KMS-11 (cell line): ENCODE measurements around the gene MTM1.

Experiments used
- H2AFZ ChIP-seq: fragments of 200-600 bp; sonication (generic); 2 replicates; pipeline ENCODE4 v1.6.1; 2016; ENCODE audit warnings: antibody characterized with exemption, mixed run types, low read depth
- H3K27ac ChIP-seq: fragments of 200-600 bp; sonication (generic); 2 replicates; pipeline ENCODE4 v1.6.1; 2016; ENCODE audit warnings: mild to moderate bottlenecking, mixed run types
- H3K27me3 ChIP-seq: fragments of 200-600 bp; sonication (generic); 2 replicates; pipeline ENCODE4 v1.6.1; 2017; ENCODE audit warnings: mild to moderate bottlenecking, low read depth, mixed run types, moderate library complexity; ENCODE audit not compliant: insufficient read depth
- H3K36me3 ChIP-seq: fragments of 200-600 bp; sonication (generic); 2 replicates; pipeline ENCODE4 v1.6.1; 2017; ENCODE audit warnings: mild to moderate bottlenecking, mixed run types; ENCODE audit not compliant: insufficient read depth
- H3K4me1 ChIP-seq: fragments of 200-600 bp; sonication (generic); 2 replicates; pipeline ENCODE4 v1.6.1; 2016; ENCODE audit warnings: mild to moderate bottlenecking, low read depth, mixed run types; ENCODE audit not compliant: poor library complexity, severe bottlenecking
- H3K4me2 ChIP-seq: fragments of 200-600 bp; sonication (generic); 2 replicates; pipeline ENCODE4 v1.7.0; 2016; ENCODE audit warnings: mild to moderate bottlenecking, mixed run types
- H3K4me3 ChIP-seq: fragments of 200-600 bp; sonication (generic); IDR thresholded peaks from 2 replicates; pipeline ENCODE4 v1.6.1; 2017; ENCODE audit warnings: low read depth, low read length, mixed read lengths; ENCODE audit not compliant: insufficient read depth
- H3K79me2 ChIP-seq: fragments of 200-600 bp; sonication (generic); 2 replicates; pipeline ENCODE4 v1.6.1; 2016; ENCODE audit warnings: low read depth, mixed run types; ENCODE audit not compliant: insufficient read depth
- H3K9ac ChIP-seq: fragments of 200-600 bp; sonication (generic); 2 replicates; pipeline ENCODE4 v1.6.1; 2016; ENCODE audit warnings: mild to moderate bottlenecking, mixed run types
- H4K20me1 ChIP-seq: fragments of 200-600 bp; sonication (generic); 2 replicates; pipeline ENCODE4 v1.6.1; 2016; ENCODE audit warnings: mild to moderate bottlenecking, mixed run types; ENCODE audit not compliant: insufficient read depth
- TF ChIP-seq, protein P1 (sequence below): fragments of 200-600 bp; sonication (generic); conservative IDR thresholded peaks from 2 replicates; pipeline ENCODE4 v1.6.1; 2017; ENCODE audit warnings: low read depth, mild to moderate bottlenecking, antibody characterized with exemption, low read length, moderate library complexity, mixed read lengths

MTM1 gene

DNA sequence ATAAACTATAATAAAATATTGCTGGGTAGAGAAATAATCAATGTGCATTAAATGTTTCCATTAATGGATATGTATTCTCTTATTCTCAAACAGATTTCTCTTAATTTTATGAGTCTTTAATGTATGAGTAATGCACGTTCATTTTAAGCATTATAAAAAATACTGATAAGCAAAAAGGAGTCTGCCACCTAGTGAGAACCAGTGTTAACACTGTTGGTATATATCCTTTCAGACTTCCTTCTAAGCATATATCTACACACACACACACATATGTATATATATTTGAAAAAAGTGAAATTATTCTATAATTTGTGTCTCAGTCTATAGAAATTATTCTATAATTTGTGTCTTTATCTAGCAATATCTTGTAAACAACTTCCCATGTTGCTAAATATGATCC, 74.8 kb downstream of the MTM1 start:
- no peaks in the 10 kb centered on the region for H3K27me3 ChIP-seq
- H3K79me2 ChIP-seq: no peaks in the 10 kb centered on the region
- H3K4me3 ChIP-seq: no peak overlapping the region
- H3K27ac ChIP-seq: no peak overlapping the region
- no peak overlapping the region for H3K9ac ChIP-seq
- H3K4me1 ChIP-seq: no peaks in the 10 kb centered on the region
- H4K20me1 ChIP-seq: no peaks in the 10 kb centered on the region
- no peak overlapping the region for H2AFZ ChIP-seq
- TF ChIP-seq, protein P1, sequence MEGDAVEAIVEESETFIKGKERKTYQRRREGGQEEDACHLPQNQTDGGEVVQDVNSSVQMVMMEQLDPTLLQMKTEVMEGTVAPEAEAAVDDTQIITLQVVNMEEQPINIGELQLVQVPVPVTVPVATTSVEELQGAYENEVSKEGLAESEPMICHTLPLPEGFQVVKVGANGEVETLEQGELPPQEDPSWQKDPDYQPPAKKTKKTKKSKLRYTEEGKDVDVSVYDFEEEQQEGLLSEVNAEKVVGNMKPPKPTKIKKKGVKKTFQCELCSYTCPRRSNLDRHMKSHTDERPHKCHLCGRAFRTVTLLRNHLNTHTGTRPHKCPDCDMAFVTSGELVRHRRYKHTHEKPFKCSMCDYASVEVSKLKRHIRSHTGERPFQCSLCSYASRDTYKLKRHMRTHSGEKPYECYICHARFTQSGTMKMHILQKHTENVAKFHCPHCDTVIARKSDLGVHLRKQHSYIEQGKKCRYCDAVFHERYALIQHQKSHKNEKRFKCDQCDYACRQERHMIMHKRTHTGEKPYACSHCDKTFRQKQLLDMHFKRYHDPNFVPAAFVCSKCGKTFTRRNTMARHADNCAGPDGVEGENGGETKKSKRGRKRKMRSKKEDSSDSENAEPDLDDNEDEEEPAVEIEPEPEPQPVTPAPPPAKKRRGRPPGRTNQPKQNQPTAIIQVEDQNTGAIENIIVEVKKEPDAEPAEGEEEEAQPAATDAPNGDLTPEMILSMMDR: no peak
- no peak overlapping the region for H3K4me2 ChIP-seq
- no peaks in the 10 kb centered on the region for H3K36me3 ChIP-seq

DNA sequence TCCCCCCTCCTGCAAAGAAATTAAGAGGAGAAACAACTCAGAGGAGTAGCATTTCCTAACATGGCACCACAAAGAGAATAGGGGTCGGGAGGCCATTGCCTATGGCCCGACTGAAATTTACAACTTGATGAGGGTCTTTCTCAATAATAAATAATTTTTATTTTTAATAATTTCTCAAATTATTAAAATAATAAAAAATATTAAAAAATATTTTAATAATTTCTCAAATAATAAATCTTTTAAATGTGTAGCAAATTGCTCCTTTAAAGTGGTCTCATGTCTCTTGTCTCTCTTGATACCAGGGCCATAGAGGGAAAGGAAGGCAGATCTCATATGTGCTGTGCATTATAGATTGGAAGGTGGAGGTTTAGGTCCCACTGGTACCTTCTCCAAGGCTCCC, 75.5 kb downstream of the MTM1 start:
- TF ChIP-seq, protein P1: no peak

DNA sequence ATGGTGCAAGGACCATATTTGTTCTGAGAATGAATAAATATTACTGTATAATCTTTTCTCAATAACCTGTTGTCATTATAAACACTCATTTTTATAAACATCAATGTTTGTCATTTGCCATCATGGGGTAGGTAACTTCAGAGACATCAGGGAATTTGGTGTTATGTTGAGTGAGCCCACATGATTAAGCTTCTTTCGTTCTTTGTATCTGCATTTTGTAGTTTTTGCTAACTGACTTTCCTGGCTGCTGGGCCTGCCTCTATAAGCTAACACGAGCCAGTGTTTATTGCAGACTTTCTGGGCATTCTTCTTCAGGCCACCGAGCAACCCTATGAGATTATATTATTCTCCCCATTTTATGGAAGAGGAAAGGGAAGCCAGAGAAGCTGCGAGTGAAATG, 76.0 kb downstream of the MTM1 start:
- H3K4me2 ChIP-seq: no peak overlapping the region
- no peak overlapping the region for H2AFZ ChIP-seq
- H3K27me3 ChIP-seq: no peaks in the 10 kb centered on the region
- TF ChIP-seq, protein P1: no peak
- H3K4me3 ChIP-seq: no peak overlapping the region
- H3K27ac ChIP-seq: no peak overlapping the region
- H3K4me1 ChIP-seq: no peaks in the 10 kb centered on the region
- H3K9ac ChIP-seq: no peak overlapping the region
- no peaks in the 10 kb centered on the region for H3K36me3 ChIP-seq
- no peaks in the 10 kb centered on the region for H3K79me2 ChIP-seq
- no peaks in the 10 kb centered on the region for H4K20me1 ChIP-seq

More for the DNA sequence above, 75.5 kb downstream of the MTM1 start:
- H3K4me3 ChIP-seq: no peak overlapping the region
- no peak overlapping the region for H3K4me2 ChIP-seq
- no peaks in the 10 kb centered on the region for H3K36me3 ChIP-seq
- no peaks in the 10 kb centered on the region for H3K79me2 ChIP-seq
- no peak overlapping the region for H2AFZ ChIP-seq
- H3K4me1 ChIP-seq: no peaks in the 10 kb centered on the region
- no peaks in the 10 kb centered on the region for H3K27me3 ChIP-seq
- H3K9ac ChIP-seq: no peak overlapping the region
- no peak overlapping the region for H3K27ac ChIP-seq
- H4K20me1 ChIP-seq: no peaks in the 10 kb centered on the region

DNA sequence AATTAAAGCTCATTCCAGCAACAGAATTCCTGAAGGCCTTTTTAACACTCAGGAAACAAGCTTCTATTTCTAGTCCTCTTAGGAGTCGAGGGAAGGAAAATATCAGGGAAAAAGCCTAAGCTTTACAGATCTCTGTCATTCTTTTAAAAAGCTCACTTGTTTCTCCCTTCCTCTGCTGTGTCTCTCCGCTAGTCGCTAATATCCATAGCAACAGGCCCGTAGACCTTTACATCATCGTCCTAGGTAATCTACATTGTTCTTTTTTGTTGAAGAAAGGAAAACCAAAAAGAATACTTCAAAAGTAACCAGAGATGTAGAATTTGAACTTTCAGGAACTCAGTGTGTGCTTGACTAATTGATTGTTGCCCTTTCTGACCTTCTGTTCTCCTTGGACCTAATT, 78.9 kb downstream of the MTM1 start:
- no peak overlapping the region for H3K4me2 ChIP-seq
- H3K4me3 ChIP-seq: no peak overlapping the region
- H3K27me3 ChIP-seq: no peaks in the 10 kb centered on the region
- no peak overlapping the region for H3K9ac ChIP-seq
- no peak overlapping the region for H2AFZ ChIP-seq
- H3K27ac ChIP-seq: no peak overlapping the region
- H4K20me1 ChIP-seq: no peaks in the 10 kb centered on the region
- no peaks in the 10 kb centered on the region for H3K4me1 ChIP-seq
- TF ChIP-seq, protein P1: no peak
- no peaks in the 10 kb centered on the region for H3K36me3 ChIP-seq
- H3K79me2 ChIP-seq: no peaks in the 10 kb centered on the region
